Glomerular endothelial cell (primary cell): ENCODE measurements around the gene ACTR6. TPM values are rescaled to one million over a fixed set of nuclear protein-coding genes. Genes with fewer than 3 reads are reported as not detected.
"Not testable (repeated sequence)": the region's sequence is repeated elsewhere in the genome, so short reads cannot be mapped to it uniquely, and the experiment has no call there.

Experiments
- DNase-seq: peaks from one replicate; pipeline ENCODE4 v3.0.0-alpha.2; 2011; ENCODE audit warnings: low read depth, low spot score; ENCODE audit errors: extremely low read depth
- total RNA-seq: library from RNA; depleted of rRNA; stranded (reverse); fragments of >200 nt; gene quantifications from 2 replicates; pipeline ENCODE4 v1.2.3, GENCODE V29; 2015

Gene ACTR6
- total RNA-seq, 1 donor from 2014 or later: 11.9 TPM

- no peak for DNase-seq
These were observed 16.0 kb upstream of the ACTR6 start for GRCh38 chr12:100184549-100185145.

GRCh38 chr12:100185361-100185894 is 15.2 kb upstream of the ACTR6 start:
- DNase-seq: no peak

GRCh38 chr12:100186071-100186470 is 14.5 kb upstream of the ACTR6 start:
- no peak for DNase-seq

- no peak for DNase-seq
These were observed 13.5 kb upstream of the ACTR6 start for GRCh38 chr12:100187068-100187467.

- no peak for DNase-seq
These were observed 12.6 kb upstream of the ACTR6 start for GRCh38 chr12:100187857-100188519.

GRCh38 chr12:100188888-100189635 is 11.6 kb upstream of the ACTR6 start:
- DNase-seq: not testable (repeated sequence)

GRCh38 chr12:100189636-100190394 is 10.8 kb upstream of the ACTR6 start:
- no peak for DNase-seq

GRCh38 chr12:100193085-100193484 is 7.5 kb upstream of the ACTR6 start:
- DNase-seq: no peak

- no peak for DNase-seq
These were observed 3.1 kb upstream of the ACTR6 start for GRCh38 chr12:100197486-100197885.

GRCh38 chr12:100199023-100199346 is 1.6 kb upstream of the ACTR6 start:
- DNase-seq: no peak

- DNase-seq: no peak
These were observed 1.1 kb upstream of the ACTR6 start for GRCh38 chr12:100199347-100200149.

GRCh38 chr12:100201604-100202423 is 1.2 kb downstream of the ACTR6 start:
- no peak for DNase-seq

GRCh38 chr12:100207311-100207710 is 6.7 kb downstream of the ACTR6 start:
- no peak for DNase-seq

GRCh38 chr12:100208834-100209233 is 8.2 kb downstream of the ACTR6 start:
- no peak for DNase-seq

GRCh38 chr12:100211698-100212097 is 11.1 kb downstream of the ACTR6 start:
- no peak for DNase-seq

- no peak for DNase-seq
These were observed 12.6 kb downstream of the ACTR6 start for GRCh38 chr12:100213016-100213891.

- DNase-seq: no peak
These were observed 13.9 kb downstream of the ACTR6 start for GRCh38 chr12:100214518-100214917.

- DNase-seq: no peak
These were observed 14.6 kb downstream of the ACTR6 start for GRCh38 chr12:100215209-100215608.
